Activated T-cell treated with anti-CD3 and anti-CD28 coated beads, Interleukin-2, amount 50 U/mL, for 24 hours (primary cell): ENCODE results near the gene FOXE3.
A peak's percentile ranks its signal among the peaks of the same experiment; 100 is the strongest.

Source experiments
- DNase-seq: peaks from one replicate; pipeline ENCODE4 v3.0.0-alpha.2; 2020
- H3K27ac Mint-ChIP-seq: 2 replicates; pipeline ENCODE4 v1.8.0; 2020; ENCODE audit warnings: mild to moderate bottlenecking, mixed read lengths
- H3K27me3 Mint-ChIP-seq: 2 replicates; pipeline ENCODE4 v1.8.0; 2020; ENCODE audit warnings: mixed read lengths
- H3K36me3 Mint-ChIP-seq: 2 replicates; pipeline ENCODE4 v1.8.0; 2020; ENCODE audit warnings: low read depth, mixed read lengths
- H3K4me1 Mint-ChIP-seq: 2 replicates; pipeline ENCODE4 v1.8.0; 2020; ENCODE audit warnings: low read depth, mixed read lengths
- H3K4me3 Mint-ChIP-seq: 2 replicates; pipeline ENCODE4 v1.8.0; 2020; ENCODE audit warnings: mild to moderate bottlenecking, moderate library complexity, mixed read lengths
- H3K9me3 Mint-ChIP-seq: 2 replicates; pipeline ENCODE4 v1.8.0; 2020; ENCODE audit warnings: mixed read lengths

Gene FOXE3

DNA sequence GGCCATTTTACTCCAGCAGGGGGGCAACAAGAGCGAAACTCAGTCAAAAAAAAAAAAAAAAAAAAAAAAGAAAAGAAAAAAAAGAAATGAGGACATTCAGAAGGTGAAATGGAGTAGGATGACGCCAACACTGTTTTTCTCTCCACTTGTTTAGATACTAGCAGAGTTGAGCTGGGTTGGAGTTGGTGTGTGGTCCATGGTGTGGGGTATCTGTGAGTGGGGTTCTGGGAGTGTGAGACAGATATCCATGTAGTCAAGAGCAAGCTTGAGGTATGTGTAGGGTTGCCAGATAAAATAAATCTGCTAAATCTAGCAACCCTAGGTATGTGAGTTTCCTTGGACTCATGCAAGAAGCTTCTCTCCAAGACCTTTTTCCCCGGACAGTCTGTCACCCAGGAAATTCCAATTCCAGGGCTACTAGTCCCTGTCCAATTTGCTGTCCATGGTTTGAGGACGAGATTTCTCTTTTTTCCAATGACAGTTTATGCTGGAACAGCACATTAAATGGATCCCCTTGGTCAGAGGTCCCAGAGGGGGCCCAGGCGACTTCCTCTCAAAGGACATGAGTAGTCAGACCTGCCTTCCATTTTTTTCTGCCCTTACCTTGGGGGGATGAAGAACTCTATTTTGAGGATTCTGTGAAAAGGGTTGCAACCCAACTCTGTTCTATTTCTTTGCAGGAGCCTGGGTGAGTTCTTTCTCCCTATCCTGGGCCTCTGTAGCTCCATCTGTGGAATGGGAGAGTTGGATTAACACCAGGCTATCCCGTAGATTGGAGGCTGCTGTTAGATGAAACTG is 19.6 kb downstream of the FOXE3 start:
- peak overlapping the region; percentile 88 for H3K4me3 Mint-ChIP-seq
- no peak overlapping the region for H3K27ac Mint-ChIP-seq
- H3K9me3 Mint-ChIP-seq, result no peaks in the 10 kb centered on the region
- peaks cover 42% of the 10 kb centered on the region for H3K4me1 Mint-ChIP-seq
- DNase-seq, result no peak
- H3K36me3 Mint-ChIP-seq, result peaks cover 15% of the 10 kb centered on the region
- H3K27me3 Mint-ChIP-seq, result peaks cover 59% of the 10 kb centered on the region

- DNase-seq, result peak; percentile 87
- Mint-ChIP-seq H3K36me3 (peaks cover 15% of the 10 kb centered on the region), H3K4me1 (peaks cover 42% of the 10 kb centered on the region), H3K27me3 (peaks cover 52% of the 10 kb centered on the region), H3K4me3 (peak overlapping the region; percentile 88), H3K27ac (peak overlapping the region; percentile 85), H3K9me3 (no peaks in the 10 kb centered on the region)
Measured at GRCh38 chr1:47436304-47436978, 20.4 kb downstream of the FOXE3 start.

DNA sequence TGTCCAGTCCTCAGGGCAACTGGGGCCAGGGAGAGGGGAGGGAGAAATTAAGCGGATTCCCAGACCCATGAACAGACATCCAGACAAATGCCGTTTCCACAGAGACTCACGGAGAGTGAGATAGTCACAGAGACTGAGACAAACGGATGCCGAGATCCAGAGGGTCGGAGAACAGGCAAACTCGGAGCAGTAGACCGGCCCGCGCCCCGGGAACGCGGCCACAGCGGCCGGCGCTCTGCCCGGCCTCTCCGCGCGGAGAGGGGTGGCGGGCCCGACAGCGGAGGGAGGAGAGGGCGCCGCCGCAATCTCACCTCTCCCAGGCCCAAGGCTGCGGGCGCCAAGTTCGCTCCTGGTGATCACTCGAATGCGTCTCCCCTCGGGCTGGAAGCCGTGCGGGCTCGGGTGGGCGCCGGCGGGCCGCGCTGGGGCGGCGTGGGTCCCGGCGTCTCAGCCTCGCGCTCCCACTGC is 20.9 kb downstream of the FOXE3 start:
- Mint-ChIP-seq H3K27ac (peak overlapping the region; percentile 85), H3K27me3 (peaks cover 47% of the 10 kb centered on the region), H3K4me1 (peaks cover 38% of the 10 kb centered on the region), H3K36me3 (peaks cover 15% of the 10 kb centered on the region), H3K4me3 (peak overlapping the region; percentile 88), H3K9me3 (no peaks in the 10 kb centered on the region)
- no peak for DNase-seq

GRCh38 chr1:47437447-47438164 is 21.5 kb downstream of the FOXE3 start, which contains the start of gene FOXD2:
FOXD2 (plus strand) TSS chr1:47438044; CDS start chr1:47438136, 92 bp downstream.
- peaks cover 15% of the 10 kb centered on the region for H3K36me3 Mint-ChIP-seq
- H3K4me3 Mint-ChIP-seq, result peak within 1 kb of the TSS; percentile 88
- peak; percentile 98 for DNase-seq
- no peaks in the 10 kb centered on the region for H3K9me3 Mint-ChIP-seq
- peaks cover 41% of the 10 kb centered on the region for H3K27me3 Mint-ChIP-seq
- H3K4me1 Mint-ChIP-seq, result peaks cover 32% of the 10 kb centered on the region
- peak within 1 kb of the TSS; percentile 85 for H3K27ac Mint-ChIP-seq

- Mint-ChIP-seq H3K27ac (peak overlapping the region; percentile 50), H3K27me3 (peaks cover 34% of the 10 kb centered on the region), H3K4me3 (peak overlapping the region; percentile 60), H3K36me3 (peaks cover 12% of the 10 kb centered on the region), H3K4me1 (peaks cover 24% of the 10 kb centered on the region), H3K9me3 (no peaks in the 10 kb centered on the region)
- DNase-seq, result peak; percentile 66
Measured at GRCh38 chr1:47438165-47439016, 22.3 kb downstream of the FOXE3 start.

GRCh38 chr1:47439017-47439818 is 23.1 kb downstream of the FOXE3 start:
- Mint-ChIP-seq H3K27me3 (peaks cover 25% of the 10 kb centered on the region), H3K36me3 (peaks cover 9% of the 10 kb centered on the region), H3K27ac (peak overlapping the region; percentile 33), H3K4me3 (peak overlapping the region; percentile 33), H3K4me1 (peaks cover 23% of the 10 kb centered on the region), H3K9me3 (no peaks in the 10 kb centered on the region)
- no peak for DNase-seq

DNA sequence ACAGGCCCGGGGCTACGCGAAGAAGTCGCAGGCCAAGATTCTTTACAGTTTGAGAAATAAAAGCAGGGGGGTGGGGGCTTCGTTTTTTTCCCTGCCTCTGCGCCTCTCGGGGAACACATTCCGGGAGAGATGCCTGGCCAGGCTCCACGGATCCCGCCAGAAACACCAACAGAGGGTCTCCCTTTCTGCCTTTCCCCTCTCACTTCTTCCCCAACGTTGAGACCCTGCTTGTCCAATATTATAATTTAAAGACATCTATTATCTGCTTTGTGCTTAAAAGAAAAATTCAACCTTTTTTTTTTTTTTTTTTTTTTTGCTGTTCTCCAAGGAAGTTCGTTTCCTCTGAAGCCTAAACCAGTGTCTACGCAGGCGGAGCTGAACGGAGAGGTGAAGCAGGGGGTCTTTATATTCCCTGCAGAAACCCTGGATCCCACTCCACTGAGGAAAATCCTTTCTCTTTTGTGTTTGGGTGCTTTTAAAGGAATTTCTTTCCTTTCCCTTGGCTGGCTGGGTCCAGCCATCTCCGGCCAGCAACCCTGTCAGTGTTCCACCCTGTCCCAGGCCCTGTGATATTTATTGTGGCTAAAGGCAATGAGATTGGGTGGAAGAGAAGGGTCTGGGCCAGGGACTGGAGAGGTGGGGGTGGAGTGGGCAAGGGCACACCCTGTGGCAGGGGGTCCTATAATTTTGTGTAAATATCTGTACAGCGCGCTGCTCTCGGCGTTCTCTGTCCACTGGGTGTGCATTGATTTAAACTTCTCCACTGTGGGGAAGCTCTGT is 23.9 kb downstream of the FOXE3 start:
- Mint-ChIP-seq H3K4me3 (peak overlapping the region; percentile 33), H3K36me3 (peaks cover 6% of the 10 kb centered on the region), H3K9me3 (no peaks in the 10 kb centered on the region), H3K27ac (no peak overlapping the region), H3K4me1 (peaks cover 28% of the 10 kb centered on the region), H3K27me3 (peaks cover 17% of the 10 kb centered on the region)
- DNase-seq, result no peak

- DNase-seq, result no peak
- Mint-ChIP-seq H3K27me3 (peaks cover 11% of the 10 kb centered on the region), H3K36me3 (peaks cover 4% of the 10 kb centered on the region), H3K9me3 (no peaks in the 10 kb centered on the region), H3K4me3 (no peak overlapping the region), H3K4me1 (peaks cover 32% of the 10 kb centered on the region), H3K27ac (no peak overlapping the region)
Measured at GRCh38 chr1:47440599-47441081, 24.6 kb downstream of the FOXE3 start.

GRCh38 chr1:47441450-47442106 is 25.5 kb downstream of the FOXE3 start:
- Mint-ChIP-seq H3K4me1 (peaks cover 27% of the 10 kb centered on the region), H3K27me3 (peaks cover 4% of the 10 kb centered on the region), H3K9me3 (no peaks in the 10 kb centered on the region), H3K27ac (no peak overlapping the region), H3K36me3 (peaks cover 1% of the 10 kb centered on the region), H3K4me3 (no peak overlapping the region)
- no peak for DNase-seq

DNA sequence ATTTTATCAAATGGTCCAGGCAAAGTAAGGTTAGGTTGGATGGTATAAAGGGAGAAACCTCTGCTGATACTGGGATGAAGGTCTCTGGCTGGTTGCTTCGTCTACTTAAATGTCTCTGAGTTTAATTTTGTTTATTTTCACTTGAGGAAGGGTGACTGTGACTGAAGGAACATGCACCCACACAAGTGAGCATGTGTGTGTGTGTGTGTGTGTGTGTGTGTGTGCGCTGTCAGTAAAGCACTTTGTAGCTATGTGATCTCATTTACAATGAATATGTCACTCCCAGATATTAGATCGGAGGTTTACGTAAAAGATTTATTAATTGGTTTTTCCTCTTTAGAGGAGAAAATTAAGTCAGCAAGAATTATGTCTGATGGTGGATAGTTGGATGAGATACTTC is 26.1 kb downstream of the FOXE3 start:
- H3K4me3 Mint-ChIP-seq, result no peak overlapping the region
- H3K27ac Mint-ChIP-seq, result no peak overlapping the region
- H3K9me3 Mint-ChIP-seq, result no peaks in the 10 kb centered on the region
- DNase-seq, result no peak
- H3K4me1 Mint-ChIP-seq, result peaks cover 23% of the 10 kb centered on the region
- peaks cover 2% of the 10 kb centered on the region for H3K27me3 Mint-ChIP-seq
- no peaks in the 10 kb centered on the region for H3K36me3 Mint-ChIP-seq

- peaks cover 23% of the 10 kb centered on the region for H3K4me1 Mint-ChIP-seq
- no peaks in the 10 kb centered on the region for H3K9me3 Mint-ChIP-seq
- no peaks in the 10 kb centered on the region for H3K36me3 Mint-ChIP-seq
- DNase-seq, result no peak
- no peak overlapping the region for H3K27ac Mint-ChIP-seq
- peaks cover 5% of the 10 kb centered on the region for H3K27me3 Mint-ChIP-seq
- H3K4me3 Mint-ChIP-seq, result no peak overlapping the region
Measured at GRCh38 chr1:47442842-47443529, 26.9 kb downstream of the FOXE3 start.
